ENCODE measurements around the gene PRKN.

DNA sequence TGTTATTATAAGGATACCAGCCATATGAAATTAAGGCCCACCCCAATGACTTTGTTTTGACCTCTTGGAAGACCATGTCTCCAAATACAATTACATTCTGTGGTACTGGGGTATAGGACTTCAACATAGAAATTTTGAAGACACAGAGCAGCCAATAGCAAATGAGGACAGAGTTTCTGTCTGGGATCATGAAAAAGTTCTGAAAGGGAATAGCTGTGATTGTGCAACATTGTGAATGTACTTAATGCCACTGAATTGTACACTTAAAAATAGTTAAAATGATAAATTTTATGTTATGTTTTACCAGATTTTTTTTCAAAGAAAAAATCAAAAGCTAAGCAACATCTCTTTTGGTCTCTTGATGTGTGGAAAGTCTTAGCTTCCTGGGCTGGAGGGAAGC lies 1426.7 kb downstream of the PRKN start:
- TF ChIP-seq CTCF (IDR thresholded peaks at IDR 0.05) (no peak), POLR2A (IDR thresholded peaks at IDR 0.05) (no peak)
